GM23338 (cell line): ENCODE data around the gene MYO5C. TPM values are rescaled to one million over a fixed set of nuclear protein-coding genes. Genes with fewer than 3 reads are reported as not detected.

ENCODE experiments used
- ATAC-seq: fragments of 200-7000 bp; cut with Tn5 transposase; 3 replicates; pipeline ENCODE4 v1.9.1; 2020
- DNase-seq: peaks from one replicate; pipeline ENCODE4 v3.0.0-alpha.2; 2015; ENCODE audit warnings: low spot score
- H2AFZ ChIP-seq: fragments of 200-600 bp; sonication (generic); 2 replicates; pipeline ENCODE4 v1.8.0; 2016; ENCODE audit warnings: antibody characterized with exemption, mild to moderate bottlenecking, moderate library complexity
- H3F3A ChIP-seq: fragments of 200-600 bp; sonication (generic); replicated peaks from 2 replicates; pipeline ENCODE4 v1.8.0; 2017; ENCODE audit warnings: antibody characterized with exemption, mixed run types, low read depth
- H3K27ac ChIP-seq: fragments of 200-600 bp; sonication (generic); 2 replicates; pipeline ENCODE4 v1.6.1; 2016; ENCODE audit warnings: low read depth
- H3K27me3 ChIP-seq: fragments of 200-600 bp; sonication (generic); 2 replicates; pipeline ENCODE4 v1.8.0; 2016; ENCODE audit warnings: mild to moderate bottlenecking, mixed run types, moderate library complexity; ENCODE audit not compliant: insufficient read depth
- H3K36me3 ChIP-seq: fragments of 200-600 bp; sonication (generic); 2 replicates; pipeline ENCODE4 v1.8.0; 2016; ENCODE audit warnings: mild to moderate bottlenecking; ENCODE audit not compliant: insufficient read depth
- H3K4me1 ChIP-seq: fragments of 200-600 bp; sonication (generic); 2 replicates; pipeline ENCODE4 v1.8.0; 2016; ENCODE audit warnings: mild to moderate bottlenecking, moderate library complexity; ENCODE audit not compliant: insufficient read depth
- H3K4me2 ChIP-seq: fragments of 200-600 bp; sonication (generic); 2 replicates; pipeline ENCODE4 v1.7.1; 2017; ENCODE audit warnings: mixed run types
- H3K4me3 ChIP-seq: fragments of 200-600 bp; sonication (generic); 2 replicates; pipeline ENCODE4 v1.6.1; 2016; ENCODE audit warnings: mixed run types
- H3K79me2 ChIP-seq: fragments of 200-600 bp; sonication (generic); replicated peaks from 2 replicates; pipeline ENCODE4 v1.8.0; 2017; ENCODE audit warnings: mild to moderate bottlenecking; ENCODE audit not compliant: insufficient read depth
- H3K9me2 ChIP-seq: fragments of 200-600 bp; sonication (generic); 2 replicates; pipeline ENCODE4 v1.8.0; 2017; ENCODE audit not compliant: insufficient read depth
- H4K20me1 ChIP-seq: fragments of 200-600 bp; sonication (generic); replicated peaks from 2 replicates; pipeline ENCODE4 v1.8.0; 2017; ENCODE audit warnings: mild to moderate bottlenecking; ENCODE audit not compliant: insufficient read depth
- H3K27ac Mint-ChIP-seq: 2 replicates; pipeline ENCODE4 v1.8.0; 2020; ENCODE audit warnings: inconsistent platforms, mild to moderate bottlenecking, moderate library complexity, mixed read lengths
- H3K27me3 Mint-ChIP-seq: 3 replicates; pipeline ENCODE4 v1.8.0; 2022; ENCODE audit warnings: low read depth, mild to moderate bottlenecking, moderate library complexity, mixed read lengths, inconsistent platforms; ENCODE audit not compliant: insufficient read depth, poor library complexity
- H3K36me3 Mint-ChIP-seq: 3 replicates; pipeline ENCODE4 v1.8.0; 2021; ENCODE audit warnings: low read depth, mild to moderate bottlenecking, inconsistent platforms, moderate library complexity, mixed read lengths
- H3K4me1 Mint-ChIP-seq: 3 replicates; pipeline ENCODE4 v1.8.0; 2020; ENCODE audit warnings: mild to moderate bottlenecking, inconsistent platforms, mixed read lengths
- H3K4me3 Mint-ChIP-seq: 3 replicates; pipeline ENCODE4 v1.8.0; 2021; ENCODE audit warnings: moderate library complexity, mild to moderate bottlenecking, inconsistent platforms, mixed read lengths
- H3K9me3 Mint-ChIP-seq: 3 replicates; pipeline ENCODE4 v1.8.0; 2020; ENCODE audit warnings: moderate library complexity, mild to moderate bottlenecking, inconsistent platforms, mixed read lengths
- CREB1 ChIP-seq: fragments of 250-450 bp; sonication (Bioruptor Pico); IDR thresholded peaks from 2 replicates; pipeline ENCODE4 v1.5.0; 2020; ENCODE audit warnings: low read depth, mild to moderate bottlenecking, moderate library complexity
- ETS1 ChIP-seq: IDR thresholded peaks from 2 replicates; pipeline ENCODE4 v1.6.1; 2016; ENCODE audit warnings: antibody characterized with exemption
- EZH2 ChIP-seq: fragments of 200-600 bp; sonication (generic); IDR thresholded peaks from one replicate; pipeline ENCODE4 v1.8.0; 2017; ENCODE audit warnings: antibody characterized with exemption, mild to moderate bottlenecking, low read depth; ENCODE audit not compliant: unreplicated experiment
- EZH2phosphoT487 ChIP-seq: fragments of 200-600 bp; sonication (generic); IDR thresholded peaks from one replicate; pipeline ENCODE4 v1.8.1; 2018; ENCODE audit warnings: antibody characterized with exemption; ENCODE audit not compliant: unreplicated experiment
- JUNB ChIP-seq: IDR thresholded peaks from one replicate; pipeline ENCODE4 v1.6.1; 2016; ENCODE audit warnings: antibody characterized with exemption; ENCODE audit not compliant: unreplicated experiment
- NANOG ChIP-seq: IDR thresholded peaks from 2 replicates; pipeline ENCODE4 v1.6.1; 2016; ENCODE audit warnings: antibody characterized with exemption, borderline replicate concordance
- POLR2AphosphoS5 ChIP-seq: IDR thresholded peaks from 2 replicates; pipeline ENCODE4 v1.6.1; 2016; ENCODE audit warnings: antibody characterized with exemption, low read depth
- polyA plus RNA-seq: library from polyadenylated mRNA; unstranded; fragments of >200 nt; fragmentation: Nextera tagmentation; extraction: Ambion mirVana; gene quantifications from 2 replicates; pipeline ENCODE4 v1.2.1, GENCODE V29; 2016
- total RNA-seq: library from RNA; depleted of rRNA; stranded (reverse); fragments of >200 nt; shearing (Covaris generic); gene quantifications from 2 replicates; pipeline ENCODE4 v1.2.3, GENCODE V29; 2014
- TF ChIP-seq, protein P1 (sequence below): fragments of 250-450 bp; sonication (Bioruptor Pico); IDR thresholded peaks from 2 replicates; pipeline ENCODE4 v1.5.0; 2020; ENCODE audit warnings: mild to moderate bottlenecking, moderate library complexity
- TF ChIP-seq, protein P2 (sequence below), 2 experiments: fragments of 200-600 bp in 1 of 2; sonication (generic) in 1 of 2; conservative IDR thresholded peaks; 2 replicates each; pipeline versions ENCODE4 v1.5.1 to v1.6.1; 2016 to 2017; ENCODE audit warnings: antibody characterized with exemption in 2 of 2, low read depth in 2 of 2, mild to moderate bottlenecking in 2 of 2, moderate library complexity in 1 of 2

MYO5C gene
- total and polyA plus RNA-seq, 2 experiments from 2014 or later: 7.9 to 28.8 TPM

DNA sequence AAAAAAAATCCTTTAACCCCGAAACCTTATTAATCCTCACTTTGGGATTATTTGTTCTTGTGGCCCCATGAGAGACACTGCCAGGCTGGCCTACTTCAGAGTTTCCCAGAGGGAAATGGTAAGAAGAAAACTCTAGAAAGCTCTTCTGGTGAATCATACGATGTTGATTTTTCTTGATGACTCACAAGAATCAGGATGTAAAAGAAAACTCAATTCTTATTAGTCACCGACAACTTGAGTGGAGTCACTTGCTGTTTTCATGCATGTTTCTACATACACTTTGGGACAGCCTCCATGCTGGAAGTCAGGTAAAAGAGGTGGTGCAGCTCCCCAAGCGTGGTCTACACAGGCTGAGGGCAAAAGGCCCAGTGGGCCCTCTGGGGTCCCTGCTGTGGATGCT lies 42.8 kb downstream of the MYO5C start (continued):
- TF ChIP-seq, protein P1, sequence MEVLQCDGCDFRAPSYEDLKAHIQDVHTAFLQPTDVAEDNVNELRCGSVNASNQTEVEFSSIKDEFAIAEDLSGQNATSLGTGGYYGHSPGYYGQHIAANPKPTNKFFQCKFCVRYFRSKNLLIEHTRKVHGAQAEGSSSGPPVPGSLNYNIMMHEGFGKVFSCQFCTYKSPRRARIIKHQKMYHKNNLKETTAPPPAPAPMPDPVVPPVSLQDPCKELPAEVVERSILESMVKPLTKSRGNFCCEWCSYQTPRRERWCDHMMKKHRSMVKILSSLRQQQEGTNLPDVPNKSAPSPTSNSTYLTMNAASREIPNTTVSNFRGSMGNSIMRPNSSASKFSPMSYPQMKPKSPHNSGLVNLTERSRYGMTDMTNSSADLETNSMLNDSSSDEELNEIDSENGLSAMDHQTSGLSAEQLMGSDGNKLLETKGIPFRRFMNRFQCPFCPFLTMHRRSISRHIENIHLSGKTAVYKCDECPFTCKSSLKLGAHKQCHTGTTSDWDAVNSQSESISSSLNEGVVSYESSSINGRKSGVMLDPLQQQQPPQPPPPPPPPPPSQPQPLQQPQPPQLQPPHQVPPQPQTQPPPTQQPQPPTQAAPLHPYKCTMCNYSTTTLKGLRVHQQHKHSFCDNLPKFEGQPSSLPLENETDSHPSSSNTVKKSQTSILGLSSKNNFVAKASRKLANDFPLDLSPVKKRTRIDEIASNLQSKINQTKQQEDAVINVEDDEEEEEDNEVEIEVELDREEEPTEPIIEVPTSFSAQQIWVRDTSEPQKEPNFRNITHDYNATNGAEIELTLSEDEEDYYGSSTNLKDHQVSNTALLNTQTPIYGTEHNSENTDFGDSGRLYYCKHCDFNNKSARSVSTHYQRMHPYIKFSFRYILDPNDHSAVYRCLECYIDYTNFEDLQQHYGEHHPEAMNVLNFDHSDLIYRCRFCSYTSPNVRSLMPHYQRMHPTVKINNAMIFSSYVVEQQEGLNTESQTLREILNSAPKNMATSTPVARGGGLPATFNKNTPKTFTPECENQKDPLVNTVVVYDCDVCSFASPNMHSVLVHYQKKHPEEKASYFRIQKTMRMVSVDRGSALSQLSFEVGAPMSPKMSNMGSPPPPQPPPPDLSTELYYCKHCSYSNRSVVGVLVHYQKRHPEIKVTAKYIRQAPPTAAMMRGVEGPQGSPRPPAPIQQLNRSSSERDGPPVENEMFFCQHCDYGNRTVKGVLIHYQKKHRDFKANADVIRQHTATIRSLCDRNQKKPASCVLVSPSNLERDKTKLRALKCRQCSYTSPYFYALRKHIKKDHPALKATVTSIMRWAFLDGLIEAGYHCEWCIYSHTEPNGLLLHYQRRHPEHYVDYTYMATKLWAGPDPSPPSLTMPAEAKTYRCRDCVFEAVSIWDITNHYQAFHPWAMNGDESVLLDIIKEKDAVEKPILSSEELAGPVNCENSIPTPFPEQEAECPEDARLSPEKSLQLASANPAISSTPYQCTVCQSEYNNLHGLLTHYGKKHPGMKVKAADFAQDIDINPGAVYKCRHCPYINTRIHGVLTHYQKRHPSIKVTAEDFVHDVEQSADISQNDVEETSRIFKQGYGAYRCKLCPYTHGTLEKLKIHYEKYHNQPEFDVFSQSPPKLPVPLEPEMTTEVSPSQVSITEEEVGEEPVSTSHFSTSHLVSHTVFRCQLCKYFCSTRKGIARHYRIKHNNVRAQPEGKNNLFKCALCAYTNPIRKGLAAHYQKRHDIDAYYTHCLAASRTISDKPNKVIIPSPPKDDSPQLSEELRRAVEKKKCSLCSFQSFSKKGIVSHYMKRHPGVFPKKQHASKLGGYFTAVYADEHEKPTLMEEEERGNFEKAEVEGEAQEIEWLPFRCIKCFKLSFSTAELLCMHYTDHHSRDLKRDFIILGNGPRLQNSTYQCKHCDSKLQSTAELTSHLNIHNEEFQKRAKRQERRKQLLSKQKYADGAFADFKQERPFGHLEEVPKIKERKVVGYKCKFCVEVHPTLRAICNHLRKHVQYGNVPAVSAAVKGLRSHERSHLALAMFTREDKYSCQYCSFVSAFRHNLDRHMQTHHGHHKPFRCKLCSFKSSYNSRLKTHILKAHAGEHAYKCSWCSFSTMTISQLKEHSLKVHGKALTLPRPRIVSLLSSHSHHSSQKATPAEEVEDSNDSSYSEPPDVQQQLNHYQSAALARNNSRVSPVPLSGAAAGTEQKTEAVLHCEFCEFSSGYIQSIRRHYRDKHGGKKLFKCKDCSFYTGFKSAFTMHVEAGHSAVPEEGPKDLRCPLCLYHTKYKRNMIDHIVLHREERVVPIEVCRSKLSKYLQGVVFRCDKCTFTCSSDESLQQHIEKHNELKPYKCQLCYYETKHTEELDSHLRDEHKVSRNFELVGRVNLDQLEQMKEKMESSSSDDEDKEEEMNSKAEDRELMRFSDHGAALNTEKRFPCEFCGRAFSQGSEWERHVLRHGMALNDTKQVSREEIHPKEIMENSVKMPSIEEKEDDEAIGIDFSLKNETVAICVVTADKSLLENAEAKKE: no peak
- TF ChIP-seq POLR2AphosphoS5 (no peak), JUNB (no peak), EZH2phosphoT487 (no peak)
- TF ChIP-seq, protein P2, sequence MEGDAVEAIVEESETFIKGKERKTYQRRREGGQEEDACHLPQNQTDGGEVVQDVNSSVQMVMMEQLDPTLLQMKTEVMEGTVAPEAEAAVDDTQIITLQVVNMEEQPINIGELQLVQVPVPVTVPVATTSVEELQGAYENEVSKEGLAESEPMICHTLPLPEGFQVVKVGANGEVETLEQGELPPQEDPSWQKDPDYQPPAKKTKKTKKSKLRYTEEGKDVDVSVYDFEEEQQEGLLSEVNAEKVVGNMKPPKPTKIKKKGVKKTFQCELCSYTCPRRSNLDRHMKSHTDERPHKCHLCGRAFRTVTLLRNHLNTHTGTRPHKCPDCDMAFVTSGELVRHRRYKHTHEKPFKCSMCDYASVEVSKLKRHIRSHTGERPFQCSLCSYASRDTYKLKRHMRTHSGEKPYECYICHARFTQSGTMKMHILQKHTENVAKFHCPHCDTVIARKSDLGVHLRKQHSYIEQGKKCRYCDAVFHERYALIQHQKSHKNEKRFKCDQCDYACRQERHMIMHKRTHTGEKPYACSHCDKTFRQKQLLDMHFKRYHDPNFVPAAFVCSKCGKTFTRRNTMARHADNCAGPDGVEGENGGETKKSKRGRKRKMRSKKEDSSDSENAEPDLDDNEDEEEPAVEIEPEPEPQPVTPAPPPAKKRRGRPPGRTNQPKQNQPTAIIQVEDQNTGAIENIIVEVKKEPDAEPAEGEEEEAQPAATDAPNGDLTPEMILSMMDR (conservative IDR thresholded peaks at IDR 0.05; ENCODE audit: low read depth in 2 of 2): no peak

DNA sequence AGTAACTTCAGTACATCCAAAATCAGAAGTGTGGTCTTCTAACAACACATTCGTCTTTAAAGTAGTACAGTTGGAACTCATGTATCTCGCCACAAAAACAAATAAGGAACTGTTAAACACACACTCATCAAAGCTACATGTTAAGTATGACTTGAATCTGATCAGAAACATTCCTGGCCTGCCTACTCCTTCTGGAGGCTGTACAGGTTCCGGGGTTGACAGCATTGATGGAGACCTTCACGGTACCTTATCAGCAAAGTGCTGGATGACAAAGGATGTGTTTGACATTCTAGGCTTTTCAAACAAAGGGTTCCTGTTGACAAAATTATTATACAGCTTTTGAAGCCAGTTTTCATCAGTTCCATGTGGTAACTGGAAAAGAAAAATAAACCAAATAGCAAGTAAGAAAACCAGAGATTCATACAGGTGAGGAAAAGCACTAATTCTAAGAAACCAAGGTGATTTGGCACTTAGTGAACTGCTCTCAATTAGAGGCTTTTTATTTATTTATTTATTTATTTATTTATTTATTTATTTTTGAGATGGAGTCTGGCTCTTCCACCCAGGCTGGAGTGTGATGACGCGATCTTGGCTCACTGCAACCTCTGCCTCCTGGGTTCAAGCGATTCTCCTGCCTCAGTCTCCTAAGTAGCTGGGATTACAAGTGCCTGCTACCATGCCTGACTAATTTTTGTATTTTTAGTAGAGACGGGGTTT lies 44.3 kb downstream of the MYO5C start:
- Histone ChIP-seq H3K4me1 (no peaks in the 10 kb centered on the region), H3K79me2 (no peaks in the 10 kb centered on the region), H3K4me2 (no peak overlapping the region), H4K20me1 (no peaks in the 10 kb centered on the region), H3K4me3 (no peak overlapping the region), H2AFZ (no peak overlapping the region), H3F3A (no peaks in the 10 kb centered on the region), H3K27ac (no peak overlapping the region), H3K36me3 (peaks cover 7% of the 10 kb centered on the region; the same call in 1 of the 2 replicates), H3K27me3 (no peaks in the 10 kb centered on the region), H3K9me2 (no peaks in the 10 kb centered on the region)
- no peak overlapping the region for H3K27ac Mint-ChIP-seq
- DNase-seq: no peak
- ATAC-seq: no peak
- H3K36me3 Mint-ChIP-seq: peaks cover 50% of the 10 kb centered on the region
- peaks cover under 1% of the 10 kb centered on the region; the same call in 2 of the 3 replicates for H3K4me1 Mint-ChIP-seq
- H3K4me3 Mint-ChIP-seq: no peak overlapping the region
- H3K27me3 Mint-ChIP-seq: peaks cover 7% of the 10 kb centered on the region
- no peaks in the 10 kb centered on the region for H3K9me3 Mint-ChIP-seq
- TF ChIP-seq EZH2 (no peak), CREB1 (CRISPR knock-in tag) (no peak), ETS1 (no peak), POLR2AphosphoS5 (no peak), NANOG (no peak)
